ENCODE results near the gene OR56B1.

- TF ChIP-seq, protein P1, sequence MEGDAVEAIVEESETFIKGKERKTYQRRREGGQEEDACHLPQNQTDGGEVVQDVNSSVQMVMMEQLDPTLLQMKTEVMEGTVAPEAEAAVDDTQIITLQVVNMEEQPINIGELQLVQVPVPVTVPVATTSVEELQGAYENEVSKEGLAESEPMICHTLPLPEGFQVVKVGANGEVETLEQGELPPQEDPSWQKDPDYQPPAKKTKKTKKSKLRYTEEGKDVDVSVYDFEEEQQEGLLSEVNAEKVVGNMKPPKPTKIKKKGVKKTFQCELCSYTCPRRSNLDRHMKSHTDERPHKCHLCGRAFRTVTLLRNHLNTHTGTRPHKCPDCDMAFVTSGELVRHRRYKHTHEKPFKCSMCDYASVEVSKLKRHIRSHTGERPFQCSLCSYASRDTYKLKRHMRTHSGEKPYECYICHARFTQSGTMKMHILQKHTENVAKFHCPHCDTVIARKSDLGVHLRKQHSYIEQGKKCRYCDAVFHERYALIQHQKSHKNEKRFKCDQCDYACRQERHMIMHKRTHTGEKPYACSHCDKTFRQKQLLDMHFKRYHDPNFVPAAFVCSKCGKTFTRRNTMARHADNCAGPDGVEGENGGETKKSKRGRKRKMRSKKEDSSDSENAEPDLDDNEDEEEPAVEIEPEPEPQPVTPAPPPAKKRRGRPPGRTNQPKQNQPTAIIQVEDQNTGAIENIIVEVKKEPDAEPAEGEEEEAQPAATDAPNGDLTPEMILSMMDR (IDR thresholded peaks at IDR 0.05; ENCODE audit: low read length) = no peak
- no peak for TF ChIP-seq EZH2 (IDR thresholded peaks at IDR 0.05; ENCODE audit: borderline replicate concordance, low read length)
Observed at GRCh38 chr11:5719703-5720495, 16.3 kb upstream of the OR56B1 start.
